Thyroid gland (tissue), 4 donors: ENCODE results near the gene CLDN22. TPM values are rescaled to one million over a fixed set of nuclear protein-coding genes. Genes with fewer than 3 reads are reported as not detected.

Source experiments
- DNase-seq, 2 donors: peaks; one replicate each; pipeline ENCODE4 v3.0.0-alpha.2; 2019
- H3K27ac ChIP-seq, 3 donors: fragments of 200-600 bp; sonication (generic); 1 replicate in 2 of 3; 2 replicates in 1 of 3; pipeline ENCODE4 v1.5.1; 2016 to 2019; ENCODE audit warnings: mild to moderate bottlenecking in 1 of 3, moderate library complexity in 1 of 3
- H3K27me3 ChIP-seq: fragments of 200-600 bp; sonication (generic); one replicate; pipeline ENCODE4 v1.5.1; 2019
- H3K36me3 ChIP-seq, 2 donors: fragments of 200-600 bp; sonication (generic); one replicate each; pipeline ENCODE4 v1.5.1; 2016 to 2019
- H3K4me1 ChIP-seq, 2 donors: fragments of 200-600 bp; sonication (generic); one replicate each; pipeline ENCODE4 v1.5.1; 2017 to 2019
- H3K4me3 ChIP-seq, 3 donors: fragments of 200-600 bp; sonication (generic); replicated peaks in 1 of 3; 1 replicate in 2 of 3; 2 replicates in 1 of 3; pipeline ENCODE4 v1.5.1; 2016; ENCODE audit warnings: mild to moderate bottlenecking in 1 of 3
- H3K9me3 ChIP-seq: fragments of 200-600 bp; sonication (generic); one replicate; pipeline ENCODE4 v1.5.1; 2017
- CTCF ChIP-seq, 6 experiments: fragments of 200-600 bp in 3 of 6; fragments of 450-650 bp in 3 of 6; sonication (generic) in 3 of 6; IDR thresholded peaks; one replicate each; pipeline ENCODE4 v1.5.1; 2016 to 2019; ENCODE audit warnings: antibody characterized with exemption in 6 of 6, mild to moderate bottlenecking in 2 of 6, inconsistent platforms in 1 of 6, moderate library complexity in 1 of 6
- POLR2A ChIP-seq, 2 donors: fragments of 450-650 bp; IDR thresholded peaks; one replicate each; pipeline ENCODE4 v1.6.1; 2017; ENCODE audit warnings: antibody characterized with exemption in 2 of 2, mild to moderate bottlenecking in 2 of 2, moderate library complexity in 1 of 2
- WGBS, 2 donors: methylation state at CpG; one replicate each; pipeline ENCODE4 v1.1.5; 2017; 5-methylcytosine and 5-hydroxymethylcytosine counted together
- intact Hi-C: fragments of 100-400 bp; cut with DNase I; formaldehyde crosslinking; loops from one replicate; pipeline ENCODE4 v1.15.1; 2023
- total RNA-seq, 4 donors: library from RNA; depleted of rRNA; stranded (reverse); fragments of >200 nt; gene quantifications; one replicate each; pipeline ENCODE4 v1.2.3, GENCODE V29; 2016

CLDN22 gene
- total RNA-seq, 4 donors from 2014 or later = not detected

GRCh38 chr4:183356931-183357675, 37.0 kb upstream of the CLDN22 start:
- H3K27ac ChIP-seq = no peak overlapping the region
- H3K4me3 ChIP-seq = no peak overlapping the region
- no peak for DNase-seq
- H3K4me1 ChIP-seq = no peaks in the 10 kb centered on the region
- no peaks in the 10 kb centered on the region for H3K9me3 ChIP-seq
- 80 to 85% methylated on average over 19 to 20 of the region's 20 CpGs for WGBS, 2 donors
- TF ChIP-seq CTCF (IDR thresholded peaks at IDR 0.05) (no peak), POLR2A (IDR thresholded peaks at IDR 0.05) (no peak)
- intact Hi-C loops = no loop called here
- H3K36me3 ChIP-seq = no peaks in the 10 kb centered on the region
- no peaks in the 10 kb centered on the region for H3K27me3 ChIP-seq

- TF ChIP-seq POLR2A (IDR thresholded peaks at IDR 0.05) (no peak), CTCF (IDR thresholded peaks at IDR 0.05) (no peak)
- Histone ChIP-seq H3K4me3 (no peak overlapping the region), H3K36me3 (no peaks in the 10 kb centered on the region), H3K27ac (no peak overlapping the region), H3K4me1 (no peaks in the 10 kb centered on the region), H3K9me3 (no peaks in the 10 kb centered on the region), H3K27me3 (no peaks in the 10 kb centered on the region)
- intact Hi-C loops = no loop called here
- 89 to 92% methylated on average over 20 of the region's 20 CpGs for WGBS, 2 donors
- DNase-seq = no peak
Measured at GRCh38 chr4:183356173-183356830, 36.2 kb upstream of the CLDN22 start.

- H3K9me3 ChIP-seq = no peaks in the 10 kb centered on the region
- H3K36me3 ChIP-seq = no peaks in the 10 kb centered on the region
- TF ChIP-seq CTCF (IDR thresholded peaks at IDR 0.05) (no peak), POLR2A (IDR thresholded peaks at IDR 0.05) (no peak)
- H3K4me3 ChIP-seq = no peak overlapping the region
- H3K4me1 ChIP-seq = no peaks in the 10 kb centered on the region
- WGBS, 2 donors = 63 to 68% methylated on average over 4 of the region's 4 CpGs
- intact Hi-C loops = no loop called here
- no peak for DNase-seq
- H3K27me3 ChIP-seq = no peaks in the 10 kb centered on the region
- H3K27ac ChIP-seq = no peak overlapping the region
Measured at GRCh38 chr4:183355405-183355804, 35.3 kb upstream of the CLDN22 start.

GRCh38 chr4:183354219-183354618, 34.1 kb upstream of the CLDN22 start:
- no peaks in the 10 kb centered on the region for H3K4me1 ChIP-seq
- WGBS, 2 donors = 69 to 75% methylated on average over 9 of the region's 9 CpGs
- intact Hi-C loops = no loop called here

More at GRCh38 chr4:183354219-183354618, 34.1 kb upstream of the CLDN22 start:
- no peak for TF ChIP-seq CTCF (IDR thresholded peaks at IDR 0.05)
- TF ChIP-seq POLR2A (IDR thresholded peaks at IDR 0.05) = no peak
- no peaks in the 10 kb centered on the region for H3K27me3 ChIP-seq
- no peak overlapping the region for H3K27ac ChIP-seq
- H3K9me3 ChIP-seq = no peaks in the 10 kb centered on the region
- no peak for DNase-seq
- no peaks in the 10 kb centered on the region for H3K36me3 ChIP-seq
- H3K4me3 ChIP-seq = no peak overlapping the region
